Fibroblast of skin of left biceps (primary cell): ENCODE results near the gene WDR89.
"Not testable (repeated sequence)": the region's sequence is repeated elsewhere in the genome, so short reads cannot be mapped to it uniquely, and the experiment has no call there.

ENCODE experiments used
- DNase-seq, 2 experiments: peaks; one replicate each; pipeline ENCODE4 v3.0.0-alpha.2; 2013; ENCODE audit warnings: low read depth in 2 of 2

Gene WDR89

DNA sequence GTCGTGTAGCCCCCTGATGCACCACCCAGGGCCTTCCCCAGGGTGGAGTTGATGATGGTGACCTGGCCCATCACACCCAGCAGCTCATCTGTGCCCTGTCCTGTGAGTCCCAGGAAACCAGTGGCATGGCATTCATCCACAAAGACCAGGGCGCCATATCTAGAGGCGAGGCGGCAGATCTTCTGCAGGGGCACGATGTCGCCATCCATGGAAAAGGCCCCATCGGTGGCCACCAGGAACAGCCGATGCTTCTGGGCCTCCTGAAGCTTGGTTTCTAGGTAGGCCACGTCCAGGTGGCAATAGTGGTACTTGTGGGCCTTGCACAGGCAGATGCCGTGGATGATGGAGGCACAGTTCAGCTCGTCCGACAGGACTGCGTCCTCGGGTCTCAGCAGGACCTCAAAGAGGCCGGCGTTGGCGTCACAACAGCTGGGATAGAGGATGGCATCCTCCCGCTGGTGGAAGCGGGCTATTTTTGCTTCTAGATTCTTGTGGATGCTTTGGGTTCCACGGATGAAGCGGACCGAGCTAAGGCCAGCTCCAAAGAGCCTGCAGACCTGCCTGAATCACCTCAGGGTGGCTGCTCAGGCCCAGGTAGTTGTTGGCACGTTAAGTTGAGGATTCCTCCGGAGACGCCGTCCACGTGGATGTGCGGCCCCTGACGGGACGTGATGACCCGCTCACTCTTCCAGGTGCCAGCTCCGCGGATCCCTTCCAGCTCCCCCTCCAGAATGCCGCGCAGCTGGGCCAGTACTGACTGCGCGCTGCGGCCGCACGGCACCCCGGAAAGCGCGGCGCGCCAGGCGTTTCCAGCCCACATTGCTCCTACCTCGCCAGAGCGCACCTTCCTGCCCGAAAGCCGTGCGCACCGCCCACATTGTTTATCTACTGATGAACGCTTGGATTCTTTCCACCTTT, 47.0 kb downstream of the WDR89 start:
- no peak for DNase-seq

DNA sequence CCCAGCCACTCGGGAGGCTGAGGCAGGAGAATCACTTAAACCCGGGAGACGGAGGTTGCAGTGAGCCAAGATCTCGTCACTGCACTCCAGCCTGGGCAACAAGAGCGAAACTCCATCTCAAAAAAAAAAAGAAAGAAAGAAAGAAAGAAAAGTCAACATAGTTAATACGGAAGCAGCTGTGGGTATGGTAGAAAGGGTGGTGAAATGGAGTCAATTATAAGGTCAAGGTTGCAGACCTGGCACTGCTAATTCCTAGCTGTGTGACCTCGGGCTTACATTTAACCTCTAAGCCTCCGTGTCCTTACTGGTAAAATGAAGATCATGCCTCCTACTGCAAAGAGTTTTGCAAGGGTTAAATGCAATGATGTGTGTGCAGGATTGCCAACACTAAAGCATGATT, 58.6 kb downstream of the WDR89 start:
- DNase-seq, result not testable (repeated sequence)

DNA sequence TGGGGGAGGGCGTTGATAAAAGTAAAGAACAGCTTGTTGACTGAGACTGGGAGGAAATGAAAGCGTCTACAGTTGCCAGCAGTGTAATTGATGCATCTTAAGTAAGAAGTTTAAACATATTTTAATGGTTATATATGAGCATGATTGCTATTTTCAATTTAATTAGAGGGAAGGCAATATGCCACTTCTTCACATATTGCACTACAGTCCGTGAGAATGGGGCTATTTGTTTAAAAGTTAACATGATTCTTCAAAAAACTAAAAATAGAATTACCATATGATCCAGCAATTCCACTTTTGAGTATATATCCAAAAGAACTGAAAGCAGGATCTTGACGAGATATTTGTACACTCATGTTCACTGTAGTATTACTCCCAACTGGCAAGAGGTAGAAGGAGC, 60.2 kb downstream of the WDR89 start:
- no peak for DNase-seq

DNA sequence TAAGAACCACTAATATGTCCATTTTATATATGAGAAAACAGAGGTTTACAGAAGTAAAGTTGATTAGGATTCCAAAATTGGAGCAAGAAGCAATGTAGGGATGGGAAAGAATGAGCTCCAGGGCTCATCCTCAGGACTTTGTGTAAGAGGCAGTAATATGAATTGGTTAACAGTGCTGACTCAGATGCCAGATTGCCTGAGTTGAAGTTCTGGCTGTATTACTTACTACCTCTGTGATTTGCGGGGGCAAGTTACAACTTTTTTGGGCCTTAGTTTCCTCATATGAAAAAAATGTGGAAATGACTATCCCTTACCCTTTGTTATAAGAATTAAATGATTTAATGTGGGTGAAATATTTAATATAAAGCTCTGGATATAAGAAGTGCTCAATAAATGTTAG, 63.4 kb downstream of the WDR89 start:
- DNase-seq, result no peak

DNA sequence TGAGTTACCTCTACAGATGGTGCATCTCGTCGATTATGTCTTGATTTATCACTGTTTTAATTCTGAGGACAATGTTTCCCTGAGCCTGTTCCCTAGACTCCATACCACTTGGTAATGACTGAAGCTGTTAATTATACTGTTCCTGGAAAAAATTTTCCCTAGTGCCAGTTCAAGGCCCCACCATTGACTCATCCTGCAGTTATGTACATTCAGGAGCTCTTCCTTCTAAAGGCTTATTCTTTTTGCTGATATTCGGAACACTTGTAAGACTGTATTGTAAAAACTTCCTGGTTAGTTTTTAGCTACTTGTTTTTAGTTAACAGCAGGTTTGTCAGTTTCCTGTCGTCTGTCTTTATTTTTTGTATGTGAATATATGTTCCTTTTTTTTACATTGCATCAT, 68.1 kb downstream of the WDR89 start:
- DNase-seq, result no peak

DNA sequence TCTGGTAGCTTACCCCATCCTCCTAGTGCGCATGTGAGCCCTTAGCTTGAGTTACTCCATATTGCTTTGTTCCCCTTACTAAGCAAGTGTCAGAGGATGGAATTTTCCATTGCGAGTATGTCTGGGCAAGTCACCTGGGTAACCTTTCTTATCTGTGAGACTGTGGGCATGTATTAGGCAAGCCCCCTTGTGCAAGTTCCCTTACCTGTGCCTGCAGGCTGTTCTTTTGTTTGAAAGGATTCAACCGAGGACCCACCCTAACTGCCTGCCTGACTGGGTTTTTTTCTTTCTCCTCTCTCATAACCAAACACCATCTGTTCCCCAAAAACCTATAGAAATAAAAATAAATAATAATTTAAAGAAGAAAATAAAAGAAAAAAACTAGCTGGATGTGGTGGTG, 76.2 kb downstream of the WDR89 start:
- DNase-seq, result no peak

DNA sequence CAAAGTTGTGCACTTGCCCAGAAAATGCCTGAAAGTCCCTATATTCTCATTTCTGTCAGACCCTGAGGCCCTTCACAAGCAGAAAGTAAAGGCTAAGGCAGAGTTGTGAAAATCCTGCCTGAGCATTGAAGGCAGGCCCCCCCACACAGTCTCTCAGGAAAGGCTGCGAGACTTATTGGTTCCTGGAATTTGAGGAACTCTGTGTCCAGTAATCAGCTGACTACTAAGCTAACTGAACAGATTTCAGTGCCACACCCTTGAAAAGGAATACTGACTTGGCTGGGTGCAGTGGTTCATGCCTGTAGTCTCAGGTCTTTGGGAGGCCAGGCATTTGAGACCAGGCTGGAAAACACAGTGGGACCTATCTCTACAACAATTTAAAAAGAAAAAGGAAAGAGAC, 77.4 kb downstream of the WDR89 start:
- no peak for DNase-seq

DNA sequence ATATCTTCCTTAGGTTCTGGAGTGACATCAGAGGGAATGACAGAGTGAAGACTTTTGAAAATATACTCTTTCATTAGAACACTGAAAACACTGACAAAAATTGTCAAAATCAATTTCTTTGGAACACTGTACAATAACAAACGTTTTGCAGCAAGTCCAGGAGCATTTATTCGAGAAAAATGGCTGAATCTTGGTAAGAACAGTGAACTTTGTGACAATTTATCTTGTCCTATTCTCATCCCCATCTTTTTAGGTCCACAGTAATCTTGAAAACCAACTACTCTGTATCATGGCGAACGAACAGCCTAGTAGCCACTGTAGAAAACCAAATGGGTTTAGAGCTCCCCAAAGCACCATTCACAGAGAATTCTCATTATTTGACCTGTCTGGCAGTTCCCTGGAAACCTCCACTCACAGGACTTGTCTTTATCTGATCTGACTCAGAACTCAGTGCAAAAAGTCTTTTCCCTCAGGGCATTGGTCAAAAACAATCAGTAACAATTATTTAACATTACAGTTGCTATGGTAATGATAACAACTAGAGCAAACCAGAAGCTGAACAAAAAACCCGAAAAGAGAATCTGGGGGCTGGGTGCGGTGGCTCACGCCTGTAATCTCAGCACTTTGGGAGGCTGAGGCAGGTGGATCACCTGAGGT, 78.2 kb downstream of the WDR89 start:
- no peak for DNase-seq

DNA sequence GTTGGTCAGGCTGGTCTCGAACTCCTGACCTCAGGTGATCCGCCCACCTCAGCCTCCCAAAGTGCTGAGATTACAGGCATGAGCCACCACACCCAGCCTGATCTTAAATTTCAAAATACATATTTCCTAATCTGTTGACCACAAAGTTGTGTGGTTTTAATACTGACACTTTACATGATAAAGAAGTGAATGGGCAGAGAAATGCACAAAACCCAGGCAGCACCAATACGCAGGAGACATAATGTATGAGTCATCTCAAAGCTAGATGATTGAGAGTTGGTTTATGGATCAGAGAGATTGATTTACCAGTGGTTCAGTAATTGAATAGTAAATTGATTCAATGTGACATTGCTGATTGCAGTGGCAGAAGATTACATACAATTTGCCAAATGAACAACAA, 79.3 kb downstream of the WDR89 start:
- DNase-seq, result no peak

DNA sequence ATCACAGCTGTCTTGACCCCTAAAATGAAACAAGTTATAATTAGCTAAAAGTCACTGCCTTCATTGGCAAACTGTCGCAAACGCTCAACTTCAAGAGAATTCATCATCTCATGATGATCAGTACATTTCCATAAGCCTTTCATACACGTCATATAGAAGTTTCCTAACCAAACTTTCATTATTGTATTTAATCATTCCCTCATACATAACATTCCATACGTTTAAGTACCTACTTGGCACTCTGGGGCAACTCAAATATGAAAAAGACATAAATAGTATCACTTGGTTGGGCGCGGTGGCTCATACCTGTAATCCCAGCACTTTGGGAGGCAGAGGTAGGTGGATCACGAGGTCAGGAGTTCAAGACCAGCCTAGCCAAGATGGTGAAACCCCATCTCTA, 86.1 kb downstream of the WDR89 start:
- DNase-seq, result no peak

DNA sequence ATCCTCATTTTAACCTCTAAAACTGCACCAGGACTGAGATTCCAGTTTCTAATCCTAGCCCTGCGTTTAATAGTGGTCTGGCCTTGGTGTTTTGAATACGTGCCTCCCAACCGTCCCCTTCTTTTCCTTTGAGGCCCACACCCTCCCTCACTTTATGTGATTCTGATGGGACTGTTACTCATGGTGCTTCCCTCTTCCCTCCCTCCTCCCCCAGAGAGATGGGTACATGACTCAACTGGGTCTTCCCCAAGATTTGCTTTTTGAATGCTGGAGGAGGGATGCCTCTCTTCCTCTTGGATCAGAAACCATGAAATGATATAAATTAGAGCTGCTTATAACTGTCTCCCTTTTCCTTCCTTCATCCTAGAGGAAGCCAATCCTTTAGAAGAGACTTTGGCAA, 90.3 kb downstream of the WDR89 start:
- no peak for DNase-seq

DNA sequence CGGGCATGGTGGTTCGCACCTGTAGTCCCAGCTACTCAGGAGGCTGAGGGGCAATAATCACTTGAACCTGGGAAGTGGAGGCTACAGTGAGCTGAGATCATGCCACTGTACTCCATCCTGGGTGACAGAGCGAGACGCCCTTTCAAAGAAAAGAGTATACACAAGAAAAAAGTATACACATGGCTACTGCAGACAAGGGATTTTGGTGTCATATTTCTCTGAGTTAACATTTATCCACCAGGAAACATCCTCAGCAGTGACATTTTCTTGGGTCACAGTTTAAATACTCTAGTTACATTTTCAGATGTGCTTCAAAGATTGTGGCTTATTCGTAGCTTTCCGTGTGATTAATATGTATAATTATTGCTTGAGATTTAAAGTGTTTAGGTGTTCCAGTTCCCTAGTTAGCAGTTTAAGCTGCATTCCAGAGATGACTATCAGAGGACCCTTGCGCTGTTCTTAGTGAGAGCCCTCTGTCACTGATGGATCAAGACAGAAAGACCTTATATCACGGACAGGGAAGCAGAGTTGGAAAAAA, 93.8 kb downstream of the WDR89 start:
- DNase-seq, result no peak
